DOHH2 (cell line): ENCODE measurements around the gene METAP1D.

Experiments
- CTCF ChIP-seq: fragments of 200-600 bp; sonication (generic); IDR thresholded peaks from one replicate; pipeline ENCODE4 v1.5.1; 2014; ENCODE audit warnings: antibody characterized with exemption, mild to moderate bottlenecking, low read depth, low read length; ENCODE audit not compliant: poor library complexity, severe bottlenecking
- EZH2phosphoT487 ChIP-seq: fragments of 200-600 bp; sonication (generic); IDR thresholded peaks from 2 replicates; pipeline ENCODE4 v1.6.1; 2017; ENCODE audit warnings: borderline replicate concordance, mild to moderate bottlenecking, antibody characterized with exemption, low read length, moderate library complexity, mixed read lengths

- TF ChIP-seq CTCF, result no peak
- no peak for TF ChIP-seq EZH2phosphoT487
Measured at GRCh38 chr2:172081221-172082022, 81.7 kb downstream of the METAP1D start.
